ENCODE measurements around the gene FRG2B.
"Not testable (repeated sequence)": the region's sequence is repeated elsewhere in the genome, so short reads cannot be mapped to it uniquely, and the experiment has no call there.

FRG2B gene

GRCh38 chr10:133590226-133590969 lies 36.2 kb downstream of the FRG2B start:
- Histone ChIP-seq H2AFZ (ENCODE audit: low read depth, low read length) (no peak overlapping the region), H2BK12ac (ENCODE audit: low read length in 2 of 2) (no peak overlapping the region), H3K9ac (ENCODE audit: low read length) (no peak overlapping the region), H3K79me1 (replicated peaks; ENCODE audit: low read length, poor library complexity, severe bottlenecking) (no peaks in the 10 kb centered on the region), H3K27me3 (ENCODE audit: control insufficient read depth in 1 of 2, insufficient read depth in 1 of 2, low read length in 2 of 2) (peaks cover 4 to 22% of the 10 kb centered on the region in 2 experiments), H2BK120ac (ENCODE audit: low read depth, low read length) (no peak overlapping the region), H3K27ac (ENCODE audit: low read length, poor library complexity, severe bottlenecking) (no peak overlapping the region), H3K14ac (ENCODE audit: low read length in 2 of 2) (no peak overlapping the region), H3K36me3 (ENCODE audit: control insufficient read depth in 1 of 2, insufficient read depth in 2 of 2, low read depth in 1 of 2, low read length in 2 of 2) (no peaks in the 10 kb centered on the region), H3K23ac (ENCODE audit: low read length in 2 of 2) (no peak overlapping the region), H3K4me3 (ENCODE audit: insufficient read depth in 1 of 2, low read depth in 1 of 2, low read length in 2 of 2) (no peak overlapping the region), H4K8ac (ENCODE audit: low read length) (no peak overlapping the region), H4K91ac (ENCODE audit: low read length) (no peak overlapping the region), H2BK15ac (ENCODE audit: low read depth, poor library complexity, severe bottlenecking) (no peak overlapping the region), H2AK5ac (ENCODE audit: low read length, severe bottlenecking) (no peak overlapping the region), H3K9me3 (ENCODE audit: control insufficient read depth, low read length) (no peaks in the 10 kb centered on the region), H2BK5ac (ENCODE audit: low read depth, low read length, poor library complexity, severe bottlenecking) (no peak overlapping the region), H3K4me2 (ENCODE audit: low read length, poor library complexity, severe bottlenecking) (no peak overlapping the region), H3K4ac (ENCODE audit: low read depth in 1 of 2, low read length in 2 of 2) (no peak overlapping the region), H3K4me1 (ENCODE audit: control insufficient read depth, insufficient read depth, low read depth, low read length) (no peaks in the 10 kb centered on the region), H3K18ac (ENCODE audit: low read depth in 1 of 2, low read length in 2 of 2) (no peak overlapping the region)
- no peak for DNase-seq
- 72% methylated on average over 13 of the region's 13 CpGs for WGBS

- not testable (repeated sequence) for H3K4me3 ChIP-seq (ENCODE audit: insufficient read depth in 1 of 2, low read depth in 1 of 2, low read length in 2 of 2); H3K27ac ChIP-seq (ENCODE audit: low read length, poor library complexity, severe bottlenecking); H4K8ac ChIP-seq (ENCODE audit: low read length); H3K4ac ChIP-seq (ENCODE audit: low read depth in 1 of 2, low read length in 2 of 2); H2BK5ac ChIP-seq (ENCODE audit: low read depth, low read length, poor library complexity, severe bottlenecking); H4K91ac ChIP-seq (ENCODE audit: low read length); H3K18ac ChIP-seq (ENCODE audit: low read depth in 1 of 2, low read length in 2 of 2); H3K27me3 ChIP-seq (ENCODE audit: control insufficient read depth in 1 of 2, insufficient read depth in 1 of 2, low read length in 2 of 2); H2BK12ac ChIP-seq (ENCODE audit: low read length in 2 of 2); H2BK120ac ChIP-seq (ENCODE audit: low read depth, low read length); DNase-seq; H3K36me3 ChIP-seq (ENCODE audit: control insufficient read depth in 1 of 2, insufficient read depth in 2 of 2, low read depth in 1 of 2, low read length in 2 of 2); H2AK5ac ChIP-seq (ENCODE audit: low read length, severe bottlenecking); H3K79me1 ChIP-seq (replicated peaks; ENCODE audit: low read length, poor library complexity, severe bottlenecking); H3K4me1 ChIP-seq (ENCODE audit: control insufficient read depth, insufficient read depth, low read depth, low read length); H3K14ac ChIP-seq (ENCODE audit: low read length in 2 of 2); H3K23ac ChIP-seq (ENCODE audit: low read length in 2 of 2); H3K4me2 ChIP-seq (ENCODE audit: low read length, poor library complexity, severe bottlenecking); H2BK15ac ChIP-seq (ENCODE audit: low read depth, poor library complexity, severe bottlenecking); H2AFZ ChIP-seq (ENCODE audit: low read depth, low read length); H3K9ac ChIP-seq (ENCODE audit: low read length)
- peaks cover 13% of the 10 kb centered on the region for H3K9me3 ChIP-seq (ENCODE audit: control insufficient read depth, low read length)
- WGBS: no CpG with 5 or more reads among the region's 31 CpGs
These were observed 49.6 kb downstream of the FRG2B start for GRCh38 chr10:133577037-133577436.

Data from mesenchymal stem cell (in vitro differentiated cells and primary cell).